Stimulated activated CD8-positive, alpha-beta memory T cell treated with anti-CD3 and anti-CD28 coated beads, Interleukin-4, amount 100 ng/mL, for 4 hours (primary cell): ENCODE results near the gene CTSZ.
"Not testable (repeated sequence)": the region's sequence is repeated elsewhere in the genome, so short reads cannot be mapped to it uniquely, and the experiment has no call there.

Experiments
- DNase-seq, 2 donors: peaks; one replicate each; pipeline ENCODE4 v3.0.0-alpha.2; 2020; ENCODE audit warnings: low read depth in 2 of 2, low spot score in 1 of 2

Gene CTSZ

GRCh38 chr20:58982406-58983114, 24.5 kb downstream of the CTSZ start:
- DNase-seq = no peak

- DNase-seq = no peak
Measured at GRCh38 chr20:58981628-58982364, 25.3 kb downstream of the CTSZ start.

- DNase-seq = peak; percentile 65 to 72
Measured at GRCh38 chr20:58980711-58981627, 26.1 kb downstream of the CTSZ start, which contains the start of gene NELFCD. NELFCD (plus strand) TSS chr20:58981256; CDS start chr20:58981310, 54 bp downstream.

DNA sequence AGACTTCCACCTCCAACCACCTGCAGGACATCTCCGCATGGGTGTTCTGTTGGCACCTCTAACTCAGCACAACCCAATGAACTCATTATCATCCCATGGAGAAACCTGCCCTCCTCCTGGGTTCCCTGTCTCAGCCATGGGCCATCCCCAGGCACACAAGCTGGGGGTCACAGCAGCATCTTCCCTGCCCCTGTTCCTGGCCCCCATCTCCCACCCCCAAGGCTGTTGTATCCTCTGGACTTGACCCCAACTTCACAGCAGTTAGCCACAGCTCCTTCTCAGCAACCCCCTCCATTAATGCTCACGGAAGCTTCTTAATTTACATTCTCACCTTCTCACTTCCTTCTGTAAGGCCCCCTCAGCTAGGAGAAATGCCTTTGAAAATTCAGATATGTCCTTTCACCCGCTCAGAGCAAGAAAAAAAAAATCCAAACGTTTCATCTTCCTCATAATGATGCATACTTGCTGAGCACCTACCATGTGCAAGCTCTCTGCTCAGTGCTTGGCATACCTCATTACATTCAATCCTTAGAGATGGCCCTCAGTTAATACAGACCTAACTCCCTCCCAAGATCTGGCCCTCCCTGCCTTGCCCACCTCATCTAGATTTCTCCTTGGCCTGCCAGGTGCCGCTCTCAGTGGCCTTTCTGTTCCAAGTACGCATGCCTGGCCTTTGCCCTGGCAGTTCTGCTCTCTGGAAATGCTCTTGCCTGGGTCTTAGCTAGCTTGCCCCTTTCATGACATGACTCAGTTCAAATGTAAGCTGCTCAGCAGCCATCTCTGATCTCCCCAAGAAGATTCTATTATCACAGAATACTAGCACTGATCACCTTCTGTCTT, 28.5 kb downstream of the CTSZ start:
- DNase-seq = no peak

DNA sequence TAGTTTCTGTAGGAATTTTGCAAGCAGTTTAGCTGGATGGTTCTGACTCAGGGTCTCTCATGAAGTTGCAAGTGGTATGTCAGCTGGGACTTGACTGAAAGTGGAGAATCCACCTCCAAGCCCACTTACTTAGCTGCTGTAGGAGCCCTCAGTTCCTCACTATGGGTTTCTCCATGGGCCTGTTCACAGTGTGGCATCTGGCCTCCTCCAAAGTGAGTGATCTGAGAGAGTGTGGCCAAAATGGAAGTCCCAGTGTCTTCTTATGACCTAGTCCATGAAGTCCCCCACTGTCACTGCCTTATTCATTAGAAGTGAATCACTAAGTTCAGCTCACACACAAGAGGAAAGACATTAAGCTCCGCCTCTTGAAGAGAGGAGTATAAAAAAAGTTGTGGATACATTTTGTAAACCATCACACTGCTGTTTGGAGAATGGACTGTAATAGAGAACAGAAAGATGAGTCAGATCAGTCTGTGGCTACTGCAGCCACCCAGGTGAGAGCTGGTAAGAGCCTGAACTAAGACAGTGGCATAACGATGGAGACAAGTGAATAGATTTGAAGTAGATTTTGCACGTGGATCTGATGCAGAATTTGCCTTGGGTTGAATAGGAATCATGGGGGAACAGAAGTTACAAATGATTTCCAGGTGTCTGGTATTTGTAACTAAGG, 30.9 kb downstream of the CTSZ start:
- DNase-seq = no peak

DNA sequence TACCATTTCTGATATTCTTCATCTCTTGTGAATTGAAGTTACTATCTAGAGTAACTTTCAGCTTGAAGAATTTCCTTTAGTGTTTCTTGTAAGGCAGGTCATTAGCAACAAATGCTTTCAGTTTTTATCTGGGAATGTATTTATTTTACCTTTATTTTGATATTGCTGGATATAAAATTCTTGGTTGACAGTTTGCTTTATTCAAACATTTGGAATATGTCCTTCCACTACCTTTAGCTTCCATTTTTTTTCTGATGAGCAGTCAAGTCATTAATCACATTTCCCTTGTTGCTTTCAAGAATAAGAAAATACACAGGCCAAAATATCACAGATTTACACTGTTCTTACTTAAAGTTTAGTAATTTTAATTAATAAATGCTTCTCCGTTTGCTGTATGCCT, 31.7 kb downstream of the CTSZ start:
- DNase-seq = no peak

GRCh38 chr20:58973866-58974265, 33.2 kb downstream of the CTSZ start:
- DNase-seq = no peak

- no peak for DNase-seq
Measured at GRCh38 chr20:58973179-58973578, 33.9 kb downstream of the CTSZ start.

- DNase-seq = no peak
Measured at GRCh38 chr20:58971429-58971828, 35.6 kb downstream of the CTSZ start.

DNA sequence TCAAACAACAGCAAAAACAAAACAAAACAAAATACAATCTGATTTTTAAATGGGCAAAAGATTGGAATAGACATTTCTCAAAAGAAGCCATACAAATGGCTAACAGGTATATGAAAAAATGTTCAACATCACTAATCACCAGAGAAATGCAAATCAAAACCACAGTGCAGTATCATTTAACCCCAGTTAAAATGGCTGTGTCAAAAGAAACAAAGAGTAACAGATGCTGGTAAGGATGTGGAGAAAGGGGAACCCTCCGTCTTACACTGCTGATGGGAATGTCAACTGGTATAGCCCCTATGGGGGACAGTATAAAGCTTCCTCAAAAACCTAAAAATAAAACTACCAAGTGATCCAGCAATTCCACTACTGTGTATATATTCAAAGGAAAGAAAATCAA, 36.9 kb downstream of the CTSZ start:
- no peak for DNase-seq

- no peak for DNase-seq
Measured at GRCh38 chr20:58969439-58969838, 37.6 kb downstream of the CTSZ start.

DNA sequence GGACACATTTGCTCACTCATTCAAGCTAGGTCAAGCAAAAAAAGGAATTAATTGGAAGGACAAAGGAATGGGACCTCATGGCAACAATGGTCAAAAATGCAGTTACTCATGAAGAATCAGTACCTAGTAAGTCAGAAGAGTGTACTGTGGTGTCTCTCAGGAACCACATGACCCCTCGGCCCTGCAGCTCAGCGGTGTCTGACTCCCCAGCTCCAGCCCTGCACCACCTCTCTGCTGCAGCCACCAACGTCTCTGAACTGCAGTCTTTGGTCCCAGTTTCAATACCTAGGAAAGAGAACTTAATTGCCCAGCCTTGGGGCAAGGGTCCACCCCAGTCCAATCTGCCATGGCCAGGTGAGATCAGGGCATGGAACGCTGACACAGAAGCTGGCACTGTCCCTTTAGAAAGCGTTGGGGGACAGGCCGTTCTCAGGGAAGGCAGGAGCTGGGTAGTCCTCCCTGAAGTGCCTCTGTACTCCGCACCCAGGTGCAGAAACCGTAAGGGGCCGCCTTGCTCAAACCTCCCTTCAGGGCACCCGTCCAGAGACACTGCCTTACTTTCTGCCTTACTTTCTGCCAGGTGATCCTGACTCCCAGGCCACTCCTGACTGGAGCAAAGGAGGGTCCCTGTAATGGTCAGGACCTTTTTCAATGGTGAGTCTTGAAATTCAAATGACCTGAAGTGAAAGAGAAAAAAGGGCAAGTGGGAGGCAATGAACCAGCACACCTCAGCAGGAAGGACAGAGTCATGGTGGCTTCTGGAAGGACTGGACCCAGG, 39.2 kb downstream of the CTSZ start:
- no peak for DNase-seq

- no peak for DNase-seq
Measured at GRCh38 chr20:58965270-58966064, 41.6 kb downstream of the CTSZ start.

DNA sequence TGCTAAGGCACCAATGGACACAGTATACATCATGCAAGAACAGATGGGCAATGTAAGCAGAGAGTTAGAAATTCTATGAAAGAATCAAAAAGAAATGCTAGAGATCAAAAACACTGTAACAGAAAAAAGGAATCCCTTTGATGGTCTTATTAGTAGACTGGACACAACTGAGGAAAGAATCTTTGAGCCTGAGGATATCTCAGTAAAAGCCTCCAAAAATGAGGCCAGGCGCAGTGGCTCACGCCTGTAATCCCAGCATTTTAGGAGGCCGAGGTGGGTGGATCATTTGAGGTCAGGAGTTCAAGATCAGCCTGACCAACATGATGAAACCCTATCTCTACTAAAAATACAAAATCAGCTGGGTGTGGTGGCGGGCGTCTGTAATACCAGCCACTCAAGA, 43.1 kb downstream of the CTSZ start:
- DNase-seq = not testable (repeated sequence)

DNA sequence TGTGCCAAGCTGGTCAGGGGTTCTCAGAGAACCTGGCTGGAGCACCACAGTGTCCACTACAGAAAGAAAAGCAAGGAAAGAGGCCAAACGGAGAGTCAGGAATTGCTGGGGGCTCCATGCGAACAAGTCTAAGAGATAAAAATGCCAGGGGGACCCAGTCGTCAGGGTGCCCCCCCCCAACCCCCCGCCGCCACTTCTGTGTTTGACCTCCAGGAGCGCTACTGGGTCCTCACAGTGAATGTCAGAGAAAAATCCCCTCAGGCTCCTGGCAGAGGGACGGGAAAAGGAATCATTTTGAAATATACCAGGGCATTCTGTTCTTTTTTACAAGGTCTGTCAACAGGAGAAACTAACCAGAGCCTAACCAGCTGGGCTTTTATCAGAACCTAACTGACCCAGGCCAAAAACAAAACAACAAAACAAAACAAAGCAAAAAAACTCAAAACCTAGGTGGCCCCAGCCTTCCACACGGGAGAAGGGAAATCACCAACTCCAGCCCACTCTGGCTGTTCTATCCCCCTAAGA, 43.9 kb downstream of the CTSZ start:
- no peak for DNase-seq

DNA sequence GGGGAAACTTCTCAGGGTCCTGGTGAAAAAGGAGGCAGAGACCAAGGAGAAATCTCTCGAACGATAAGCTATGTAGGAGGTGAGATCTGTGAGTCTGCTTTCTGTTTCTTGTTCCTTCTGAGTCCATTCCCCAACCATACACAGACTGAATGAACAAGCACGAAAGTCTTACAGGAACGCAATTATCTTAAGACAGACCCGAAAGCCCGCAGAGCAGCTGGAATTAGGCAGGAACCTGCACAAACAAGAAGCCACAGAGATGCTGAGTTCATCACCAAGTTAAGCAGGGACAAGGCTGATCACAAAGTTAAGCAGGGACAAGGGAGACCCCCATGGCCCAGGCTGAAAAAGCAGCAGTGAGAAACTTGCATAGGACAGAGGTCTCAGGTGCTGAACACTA, 47.4 kb downstream of the CTSZ start:
- no peak for DNase-seq

DNA sequence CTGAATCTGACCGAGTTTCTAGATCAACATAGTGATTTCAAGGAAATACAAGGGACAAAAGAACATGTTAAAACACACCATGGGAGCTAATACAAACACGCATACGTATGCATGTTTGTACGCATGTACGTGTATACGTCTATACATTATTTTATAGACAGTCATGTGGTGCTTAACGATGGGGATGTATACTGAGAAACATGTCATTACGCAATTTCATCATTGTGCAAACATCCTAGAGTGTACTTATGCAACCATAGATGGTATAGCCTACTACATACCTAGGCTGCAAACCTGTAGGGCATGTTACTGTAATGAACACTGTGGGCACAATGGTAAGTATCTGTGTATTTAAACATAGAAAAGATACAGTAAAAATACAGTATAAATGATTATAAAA, 51.0 kb downstream of the CTSZ start:
- no peak for DNase-seq

- DNase-seq = no peak
Measured at GRCh38 chr20:58953050-58953449, 54.0 kb downstream of the CTSZ start.
